HepG2 (cell line): ENCODE measurements around the gene KIF17. TPM values are rescaled to one million over a fixed set of nuclear protein-coding genes. Genes with fewer than 3 reads are reported as not detected.

Experiments used
- ATAC-seq: fragments of 200-7000 bp; cut with Tn5 transposase; 3 replicates; pipeline ENCODE4 v1.9.1; 2020; ENCODE audit warnings: mild to moderate bottlenecking, moderate library complexity
- BruUV-seq: library from RNA; stranded (reverse); fragments of 400-500 nt; replicated peaks from 2 replicates; lab custom pipeline; 2021; lab: Mats Ljungman, UMichigan
- CTCF ChIA-PET: fragments of 300-600 bp; formaldehyde crosslinking; extraction: SDS; loops from one replicate; lab custom pipeline; 2021; ENCODE audit warnings: low total read pairs, inconsistent platforms, low intra/inter-chr PET ratio; lab: Yijun Ruan, JAX
- POLR2A ChIA-PET: fragments of 350-600 bp; sonication (Branson Sonifier 250); formaldehyde crosslinking; loops from one replicate; lab custom pipeline; 2020; ENCODE audit warnings: antibody characterized with exemption, inconsistent platforms; lab: Yijun Ruan, JAX
- DNase-seq: peaks from one replicate; pipeline ENCODE4 v3.0.0-alpha.2; 2015; ENCODE audit warnings: low spot score
- FAIRE-seq: peaks from 3 replicates; lab custom pipeline; 2011; peaks lifted over from hg19 to GRCh38; lab: Jason Lieb, UNC
- H2AFZ ChIP-seq: one replicate; pipeline ENCODE4 v1.6.1; 2011; ENCODE audit warnings: low read length, inconsistent platforms
- H3K27ac ChIP-seq: fragments of 300-600 bp; 3 replicates; pipeline ENCODE4 v1.8.0; 2011; ENCODE audit warnings: mixed run types, mild to moderate bottlenecking, mixed read lengths, low read length, inconsistent platforms; ENCODE audit not compliant: insufficient read depth; ENCODE audit errors: extremely low read length
- H3K27me3 ChIP-seq, 2 experiments: fragments of 200-600 bp in 1 of 2; 2 replicates in 1 of 2; 3 replicates in 1 of 2; pipeline versions ENCODE4 v1.6.0 to v1.8.0; 2011; ENCODE audit warnings: low read length in 2 of 2, mild to moderate bottlenecking in 2 of 2, moderate library complexity in 2 of 2, inconsistent platforms in 1 of 2; ENCODE audit not compliant: insufficient read depth in 2 of 2, control insufficient read depth in 1 of 2
- H3K36me3 ChIP-seq, 2 experiments: fragments of 200-600 bp in 1 of 2; replicated peaks in 1 of 2; 2 replicates in 1 of 2; 3 replicates in 1 of 2; pipeline versions ENCODE4 v1.5.1 to v1.8.0; 2011; ENCODE audit warnings: low read length in 2 of 2, inconsistent platforms in 1 of 2; ENCODE audit not compliant: insufficient read depth in 2 of 2, control insufficient read depth in 1 of 2
- H3K4me1 ChIP-seq: 2 replicates; pipeline ENCODE4 v1.5.1; 2012; ENCODE audit warnings: low read length, inconsistent platforms; ENCODE audit not compliant: insufficient read depth
- H3K4me2 ChIP-seq: 2 replicates; pipeline ENCODE4 v1.6.0; 2011; ENCODE audit warnings: low read depth, low read length, inconsistent platforms
- H3K4me3 ChIP-seq, 3 experiments: fragments of 200-600 bp in 1 of 3; sonication (generic), shearing (Covaris generic) in 1 of 3; replicated peaks in 1 of 3; 2 replicates each; pipeline ENCODE4 v1.5.1; 2011 to 2016; ENCODE audit warnings: low read length in 3 of 3, inconsistent platforms in 2 of 3, low read depth in 2 of 3, mild to moderate bottlenecking in 2 of 3, control low read depth in 1 of 3, mixed read lengths in 1 of 3; ENCODE audit not compliant: insufficient read depth in 1 of 3
- H3K79me2 ChIP-seq: one replicate; pipeline ENCODE4 v1.6.1; 2011; ENCODE audit warnings: low read length, inconsistent platforms; ENCODE audit not compliant: insufficient read depth
- H3K9ac ChIP-seq: 2 replicates; pipeline ENCODE4 v1.6.0; 2011; ENCODE audit warnings: mild to moderate bottlenecking, low read depth, low read length, inconsistent platforms; ENCODE audit not compliant: insufficient read depth
- H3K9me3 ChIP-seq: 2 replicates; pipeline ENCODE4 v1.5.1; 2012; ENCODE audit warnings: mild to moderate bottlenecking, low read length
- H4K20me1 ChIP-seq: 2 replicates; pipeline ENCODE4 v1.6.0; 2011; ENCODE audit warnings: inconsistent platforms, mild to moderate bottlenecking, low read length, moderate library complexity; ENCODE audit not compliant: insufficient read depth
- ARID3A ChIP-seq: IDR thresholded peaks from 2 replicates; pipeline ENCODE4 v1.6.1; 2012; ENCODE audit warnings: low read depth, low read length, improper control_type of control experiment
- CHD4 ChIP-seq: fragments of 200-600 bp; sonication (generic); IDR thresholded peaks from 2 replicates; pipeline ENCODE4 v1.7.0; 2017; ENCODE audit warnings: mild to moderate bottlenecking, low read length, borderline replicate concordance
- GTF3A ChIP-seq: sonication (generic); formaldehyde crosslinking; conservative IDR thresholded peaks from 2 replicates; pipeline ENCODE4 v1.4.0; 2020; ENCODE audit warnings: mild to moderate bottlenecking, missing genetic modification reagents
- NCOR1 ChIP-seq: fragments of 200-600 bp; sonication (generic); IDR thresholded peaks from 2 replicates; pipeline ENCODE4 v1.7.0; 2017; ENCODE audit warnings: antibody characterized with exemption, low read length, borderline replicate concordance
- POLR2AphosphoS2 ChIP-seq: IDR thresholded peaks from 2 replicates; pipeline ENCODE4 v1.6.1; 2011; ENCODE audit warnings: low read depth, low read length, improper control_type of control experiment
- ZNF414 ChIP-seq: sonication (generic); formaldehyde crosslinking; IDR thresholded peaks from 2 replicates; pipeline ENCODE4 v1.5.0; 2020; ENCODE audit warnings: missing genetic modification reagents
- WGBS: methylation state at CpG from one replicate; pipeline ENCODE4 v1.1.6; 2017; ENCODE audit warnings: low lambda C conversion rate; 5-methylcytosine and 5-hydroxymethylcytosine counted together
- in situ Hi-C: cut with HindIII; loops from 2 replicates; pipeline ENCODE4 v1.10.0; 2017; ENCODE audit warnings: low pct_unique_long_range_greater_than_20kb; ENCODE audit not compliant: extremely low pct_ligation_motif_present
- intact Hi-C: fragments of 100-400 bp; cut with micrococcal nuclease; formaldehyde crosslinking; loops from one replicate; pipeline ENCODE4 v1.10.0; 2022; ENCODE audit not compliant: unreplicated experiment
- polyA plus RNA-seq, 8 experiments: library from polyadenylated mRNA; depleted of rRNA in 3 of 8; stranded (reverse) in 7 of 8; unstranded in 1 of 8; fragments of >200 nt; fragmentation: Illumina TruSeq in 4 of 8; extraction: Trizol in 4 of 8; gene quantifications; 2 replicates each; pipeline versions ENCODE4 v1.2.1 to v1.2.3, GENCODE V29; 2011 to 2016; ENCODE audit warnings: low read depth in 4 of 8, missing spikeins in 1 of 8, mixed read lengths in 1 of 8; ENCODE audit not compliant: insufficient read depth in 1 of 8
- total RNA-seq, 5 experiments: library from RNA; depleted of rRNA; stranded (reverse); fragments of >200 nt; fragmentation: Illumina TruSeq; extraction: Trizol; gene quantifications; 2 replicates each; pipeline ENCODE4 v1.2.3, GENCODE V29; 2016; ENCODE audit warnings: low read depth in 1 of 5
- TF ChIP-seq, protein P1 (sequence below): IDR thresholded peaks from 2 replicates; pipeline ENCODE4 v1.6.1; 2016; ENCODE audit warnings: missing compliant biosample characterization, missing genetic modification reagents, borderline replicate concordance
- TF ChIP-seq, protein P2 (sequence below): sonication (generic); formaldehyde crosslinking; IDR thresholded peaks from 2 replicates; pipeline ENCODE4 v1.4.0; 2020; ENCODE audit warnings: mild to moderate bottlenecking, missing genetic modification reagents

Gene KIF17
- total and polyA plus RNA-seq, 2 of the 13 experiments (the other 11 are each of a cell fraction or from before 2014, with no cell fraction given): 0.24 to 0.44 TPM

GRCh38 chr1:20727746-20728316, 10.0 kb upstream of the KIF17 start (continued):
- TF ChIP-seq ZNF414 (CRISPR knock-in tag): no peak
- TF ChIP-seq, all 625 proteins: peak for 6

DNA sequence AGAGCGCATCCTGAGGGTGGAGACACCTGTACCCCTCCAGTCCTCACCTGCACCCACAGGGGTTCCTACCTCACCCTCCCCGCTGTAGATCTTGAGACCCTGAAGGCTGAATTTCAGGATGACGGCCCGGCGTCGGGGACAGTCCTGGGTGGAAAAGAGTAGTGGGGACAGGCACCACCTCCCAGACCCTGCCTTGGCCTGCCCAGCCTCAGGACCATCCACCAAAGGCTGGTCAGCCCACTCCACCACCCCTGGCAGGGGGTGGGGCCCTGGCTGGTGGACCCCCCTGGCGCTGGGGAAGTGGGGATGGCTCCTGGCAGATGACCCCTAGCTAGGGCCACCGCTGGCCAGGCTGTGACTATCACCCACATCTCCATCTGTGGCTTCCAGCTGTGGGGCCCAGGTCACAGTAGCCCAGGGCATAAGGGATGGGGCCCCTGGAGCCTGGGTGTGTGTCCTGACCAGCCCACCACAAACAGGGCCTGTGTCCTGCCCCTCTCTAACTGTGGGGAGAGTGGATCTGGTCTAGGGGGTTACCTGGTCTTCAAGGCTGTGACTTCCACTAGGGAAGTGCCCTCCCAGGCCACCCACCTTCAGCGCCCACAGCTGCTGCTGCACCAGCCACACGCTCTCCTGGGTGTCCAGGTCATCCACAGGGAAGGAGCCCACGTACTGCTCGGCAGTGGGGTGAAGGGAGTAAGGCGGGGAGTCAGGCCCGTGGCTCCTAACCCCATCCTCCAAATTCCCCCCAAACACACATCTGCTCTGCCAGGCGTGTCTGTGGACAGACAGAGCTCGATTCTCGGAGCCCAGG, 9.3 kb upstream of the KIF17 start:
- DNase-seq: no peak
- H3K9ac ChIP-seq: no peak overlapping the region
- CTCF ChIA-PET: no interaction called here
- no peak for TF ChIP-seq POLR2AphosphoS2
- no peak for TF ChIP-seq ARID3A
- TF ChIP-seq, protein P1, sequence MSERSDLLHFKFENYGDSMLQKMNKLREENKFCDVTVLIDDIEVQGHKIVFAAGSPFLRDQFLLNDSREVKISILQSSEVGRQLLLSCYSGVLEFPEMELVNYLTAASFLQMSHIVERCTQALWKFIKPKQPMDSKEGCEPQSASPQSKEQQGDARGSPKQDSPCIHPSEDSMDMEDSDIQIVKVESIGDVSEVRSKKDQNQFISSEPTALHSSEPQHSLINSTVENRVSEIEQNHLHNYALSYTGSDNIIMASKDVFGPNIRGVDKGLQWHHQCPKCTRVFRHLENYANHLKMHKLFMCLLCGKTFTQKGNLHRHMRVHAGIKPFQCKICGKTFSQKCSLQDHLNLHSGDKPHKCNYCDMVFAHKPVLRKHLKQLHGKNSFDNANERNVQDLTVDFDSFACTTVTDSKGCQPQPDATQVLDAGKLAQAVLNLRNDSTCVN: no peak
- TF ChIP-seq GTF3A: no peak
- TF ChIP-seq NCOR1: no peak
- TF ChIP-seq, protein P2, sequence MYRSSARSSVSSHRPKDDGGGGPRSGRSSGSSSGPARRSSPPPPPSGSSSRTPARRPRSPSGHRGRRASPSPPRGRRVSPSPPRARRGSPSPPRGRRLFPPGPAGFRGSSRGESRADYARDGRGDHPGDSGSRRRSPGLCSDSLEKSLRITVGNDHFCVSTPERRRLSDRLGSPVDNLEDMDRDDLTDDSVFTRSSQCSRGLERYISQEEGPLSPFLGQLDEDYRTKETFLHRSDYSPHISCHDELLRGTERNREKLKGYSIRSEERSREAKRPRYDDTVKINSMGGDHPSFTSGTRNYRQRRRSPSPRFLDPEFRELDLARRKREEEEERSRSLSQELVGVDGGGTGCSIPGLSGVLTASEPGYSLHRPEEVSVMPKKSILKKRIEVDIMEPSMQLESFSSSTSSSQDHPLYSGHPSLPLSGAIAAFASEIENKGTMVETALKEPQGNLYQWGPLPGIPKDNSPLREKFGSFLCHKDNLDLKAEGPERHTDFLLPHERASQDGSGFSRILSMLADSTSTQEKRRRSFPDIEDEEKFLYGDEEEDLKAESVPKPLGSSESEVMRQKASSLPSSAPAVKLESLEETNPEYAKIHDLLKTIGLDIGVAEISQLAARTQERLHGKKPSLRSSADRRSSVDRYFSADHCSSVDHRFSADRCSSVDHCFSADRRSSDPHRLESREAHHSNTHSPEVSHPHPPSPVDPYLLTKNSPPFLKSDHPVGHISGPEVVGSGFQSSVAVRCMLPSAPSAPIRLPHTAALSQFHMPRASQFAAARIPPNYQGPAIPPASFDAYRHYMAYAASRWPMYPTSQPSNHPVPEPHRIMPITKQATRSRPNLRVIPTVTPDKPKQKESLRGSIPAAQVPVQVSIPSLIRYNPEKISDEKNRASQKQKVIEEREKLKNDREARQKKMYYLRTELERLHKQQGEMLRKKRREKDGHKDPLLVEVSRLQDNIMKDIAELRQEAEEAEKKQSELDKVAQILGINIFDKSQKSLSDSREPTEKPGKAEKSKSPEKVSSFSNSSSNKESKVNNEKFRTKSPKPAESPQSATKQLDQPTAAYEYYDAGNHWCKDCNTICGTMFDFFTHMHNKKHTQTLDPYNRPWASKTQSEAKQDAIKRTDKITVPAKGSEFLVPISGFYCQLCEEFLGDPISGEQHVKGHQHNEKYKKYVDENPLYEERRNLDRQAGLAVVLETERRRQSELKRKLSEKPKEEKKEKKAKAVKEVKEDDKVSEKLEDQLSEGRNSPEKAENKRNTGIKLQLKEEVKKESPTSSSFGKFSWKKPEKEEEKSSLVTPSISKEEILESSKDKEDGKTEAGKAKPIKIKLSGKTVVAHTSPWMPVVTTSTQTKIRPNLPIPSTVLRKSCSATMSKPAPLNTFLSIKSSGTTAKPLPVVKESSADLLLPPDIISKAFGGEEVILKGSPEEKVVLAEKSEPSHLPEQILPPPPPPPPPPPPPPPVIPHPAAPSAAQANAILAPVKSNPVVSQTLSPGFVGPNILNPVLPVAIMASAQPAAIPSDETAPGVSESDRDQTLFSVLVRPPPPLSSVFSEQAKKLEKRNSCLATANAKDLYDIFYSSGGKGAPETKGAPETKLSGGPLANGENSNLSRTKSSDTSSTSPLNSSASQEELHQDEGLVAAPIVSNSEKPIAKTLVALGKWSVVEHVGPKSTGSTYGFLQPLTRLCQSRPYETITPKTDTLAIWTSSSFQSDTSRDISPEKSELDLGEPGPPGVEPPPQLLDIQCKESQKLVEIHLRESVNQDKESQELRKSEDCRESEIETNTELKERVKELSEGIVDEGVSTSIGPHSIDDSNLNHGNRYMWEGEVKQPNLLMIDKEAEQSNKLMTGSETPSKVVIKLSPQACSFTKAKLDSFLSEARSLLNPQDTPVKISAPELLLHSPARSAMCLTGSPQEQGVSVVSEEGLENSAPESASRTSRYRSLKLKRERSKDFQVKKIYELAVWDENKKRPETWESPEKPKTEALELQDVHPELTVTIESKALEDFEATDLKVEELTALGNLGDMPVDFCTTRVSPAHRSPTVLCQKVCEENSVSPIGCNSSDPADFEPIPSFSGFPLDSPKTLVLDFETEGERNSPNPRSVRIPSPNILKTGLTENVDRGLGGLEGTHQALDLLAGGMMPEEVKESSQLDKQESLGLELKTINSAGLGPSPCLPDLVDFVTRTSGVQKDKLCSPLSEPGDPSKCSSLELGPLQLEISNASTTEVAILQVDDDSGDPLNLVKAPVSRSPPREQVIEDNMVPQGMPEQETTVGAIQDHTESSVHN (CRISPR knock-in tag): no peak
- TF ChIP-seq CHD4: no peak

More for the DNA sequence above, 9.3 kb upstream of the KIF17 start:
- 88% methylated on average over 3 of the region's 17 CpGs for WGBS
- no peak for FAIRE-seq
- no TSS peak for BruUV-seq
- Histone ChIP-seq H3K4me3 (no peak overlapping the region), H2AFZ (no peak overlapping the region), H3K36me3 (no peaks in the 10 kb centered on the region), H3K27me3 (peaks cover 5 to 16% of the 10 kb centered on the region in 2 experiments; a peak in 3 of 5 replicates), H3K79me2 (no peaks in the 10 kb centered on the region), H3K4me2 (no peak overlapping the region), H3K27ac (no peak overlapping the region), H4K20me1 (no peaks in the 10 kb centered on the region), H3K4me1 (peaks cover 36% of the 10 kb centered on the region), H3K9me3 (no peaks in the 10 kb centered on the region)
- POLR2A ChIA-PET: no interaction called here
- ATAC-seq: no peak
- intact Hi-C loops: no loop called here
- in situ Hi-C loops: no loop called here
